ENCODE results near the gene RALGDS. TPM values are rescaled to one million over a fixed set of nuclear protein-coding genes. Genes with fewer than 3 reads are reported as not detected.

Gene RALGDS
- total and polyA plus RNA-seq, 3 donors from 2014 or later, result 23.0 to 42.4 (median 32.5) TPM

DNA sequence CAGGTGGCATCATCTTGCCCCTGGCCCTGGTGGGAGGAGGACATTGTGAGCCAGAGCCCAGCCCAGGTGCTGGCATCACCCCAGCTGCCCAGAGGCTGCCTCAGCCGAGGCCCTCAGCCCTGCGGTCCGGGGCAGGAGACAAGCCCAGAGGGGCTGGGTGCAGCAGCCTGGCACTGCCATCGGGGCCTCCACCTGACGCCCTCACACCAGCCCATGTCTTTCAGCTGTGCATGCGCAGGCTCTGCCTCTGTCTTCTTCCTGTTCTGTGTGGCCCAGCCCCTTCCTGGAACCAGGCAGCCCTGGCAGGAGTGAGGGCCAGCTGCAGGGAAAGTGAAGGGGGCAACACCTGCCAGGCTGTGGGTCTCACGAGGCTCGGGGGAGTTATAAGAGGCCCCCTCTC lies 64.0 kb downstream of the RALGDS start:
- DNase-seq, result no peak
- Histone ChIP-seq H3K4me3 (no peak overlapping the region), H3K27me3 (no peaks in the 10 kb centered on the region), H3K36me3 (ENCODE audit: low read depth, missing control alignments) (no peaks in the 10 kb centered on the region), H3K9me3 (no peaks in the 10 kb centered on the region), H3K4me1 (peaks cover 7% of the 10 kb centered on the region), H3K27ac (no peak overlapping the region)
- intact Hi-C loops (cut with DNase I; ENCODE audit: low total_unique reads), result no loop called here
- 76 to 88% methylated on average over 7 to 8 of the region's 8 CpGs for WGBS, 2 donors
- TF ChIP-seq POLR2A (IDR thresholded peaks at IDR 0.05), result no peak
- TF ChIP-seq, protein P1, sequence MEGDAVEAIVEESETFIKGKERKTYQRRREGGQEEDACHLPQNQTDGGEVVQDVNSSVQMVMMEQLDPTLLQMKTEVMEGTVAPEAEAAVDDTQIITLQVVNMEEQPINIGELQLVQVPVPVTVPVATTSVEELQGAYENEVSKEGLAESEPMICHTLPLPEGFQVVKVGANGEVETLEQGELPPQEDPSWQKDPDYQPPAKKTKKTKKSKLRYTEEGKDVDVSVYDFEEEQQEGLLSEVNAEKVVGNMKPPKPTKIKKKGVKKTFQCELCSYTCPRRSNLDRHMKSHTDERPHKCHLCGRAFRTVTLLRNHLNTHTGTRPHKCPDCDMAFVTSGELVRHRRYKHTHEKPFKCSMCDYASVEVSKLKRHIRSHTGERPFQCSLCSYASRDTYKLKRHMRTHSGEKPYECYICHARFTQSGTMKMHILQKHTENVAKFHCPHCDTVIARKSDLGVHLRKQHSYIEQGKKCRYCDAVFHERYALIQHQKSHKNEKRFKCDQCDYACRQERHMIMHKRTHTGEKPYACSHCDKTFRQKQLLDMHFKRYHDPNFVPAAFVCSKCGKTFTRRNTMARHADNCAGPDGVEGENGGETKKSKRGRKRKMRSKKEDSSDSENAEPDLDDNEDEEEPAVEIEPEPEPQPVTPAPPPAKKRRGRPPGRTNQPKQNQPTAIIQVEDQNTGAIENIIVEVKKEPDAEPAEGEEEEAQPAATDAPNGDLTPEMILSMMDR (IDR thresholded peaks at IDR 0.05), result no peak

DNA sequence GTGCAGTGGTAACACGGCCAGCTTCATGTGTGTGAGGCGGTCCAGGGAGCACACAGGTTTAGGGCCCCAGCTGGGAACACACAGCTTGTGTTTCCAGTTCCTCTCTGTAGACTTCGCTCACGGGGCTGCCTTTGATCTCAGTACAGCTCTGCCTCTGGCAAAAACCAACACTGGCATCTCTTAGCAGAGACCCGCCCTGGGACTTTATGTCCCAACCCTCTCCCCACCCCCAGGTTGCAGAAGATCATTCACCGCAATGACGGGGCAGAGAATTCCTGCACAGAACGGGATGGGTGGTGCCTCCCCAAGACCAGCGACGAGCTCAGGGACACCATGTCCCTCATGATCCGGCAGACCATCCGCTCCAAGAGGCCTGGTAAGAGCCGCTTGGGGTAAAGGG lies 64.5 kb downstream of the RALGDS start:
- intact Hi-C loops (cut with DNase I; ENCODE audit: low total_unique reads), result no loop called here
- H3K27ac ChIP-seq, result no peak overlapping the region
- no peaks in the 10 kb centered on the region for H3K36me3 ChIP-seq (ENCODE audit: low read depth, missing control alignments)

DNA sequence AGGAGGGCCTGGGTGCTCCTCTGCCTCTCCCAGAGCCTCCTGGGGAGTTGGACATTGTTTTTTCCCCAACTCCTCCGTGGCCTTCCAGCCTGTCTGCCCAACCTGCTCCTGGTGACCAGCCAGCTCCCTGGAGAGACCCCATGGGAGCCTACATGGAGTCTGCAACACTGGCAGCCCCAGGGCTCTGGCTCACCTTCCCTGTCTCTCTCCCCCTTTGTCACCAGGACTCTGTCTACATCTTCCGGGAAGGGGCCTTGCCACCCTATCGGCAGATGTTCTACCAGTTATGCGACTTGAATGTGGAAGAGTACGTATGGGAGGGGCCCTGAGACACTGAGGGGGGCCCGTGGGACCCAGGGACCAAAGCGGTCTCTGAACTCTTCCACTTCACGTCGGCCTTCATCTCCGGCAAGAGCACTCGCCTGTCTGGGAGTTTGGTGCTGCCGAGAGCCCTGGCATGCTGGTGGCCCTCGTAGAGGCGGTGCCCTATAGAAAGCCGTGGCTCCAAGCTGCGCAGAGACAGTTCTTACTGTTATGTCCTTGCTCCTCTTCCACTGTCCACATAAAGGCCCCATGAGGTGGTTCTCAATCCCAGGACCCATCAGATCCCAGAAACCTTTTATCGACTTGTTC lies 65.1 kb downstream of the RALGDS start:
- 96 to 97% methylated on average over 17 of the region's 17 CpGs for WGBS, 2 donors
- Histone ChIP-seq H3K27me3 (no peaks in the 10 kb centered on the region), H3K27ac (no peak overlapping the region), H3K9me3 (no peaks in the 10 kb centered on the region), H3K36me3 (ENCODE audit: low read depth, missing control alignments) (no peaks in the 10 kb centered on the region), H3K4me3 (no peak overlapping the region), H3K4me1 (no peaks in the 10 kb centered on the region)
- TF ChIP-seq, protein P1 (IDR thresholded peaks at IDR 0.05), result no peak
- no peak for TF ChIP-seq POLR2A (IDR thresholded peaks at IDR 0.05)
- no peak for DNase-seq
- intact Hi-C loops (cut with DNase I; ENCODE audit: low total_unique reads), result no loop called here

More for the DNA sequence above, 64.5 kb downstream of the RALGDS start:
- no peaks in the 10 kb centered on the region for H3K27me3 ChIP-seq
- DNase-seq, result no peak
- no peaks in the 10 kb centered on the region for H3K9me3 ChIP-seq
- TF ChIP-seq, protein P1 (IDR thresholded peaks at IDR 0.05), result no peak
- no peak for TF ChIP-seq POLR2A (IDR thresholded peaks at IDR 0.05)
- 90 to 93% methylated on average over 12 to 13 of the region's 13 CpGs for WGBS, 2 donors
- H3K4me3 ChIP-seq, result no peak overlapping the region
- peaks cover 5% of the 10 kb centered on the region for H3K4me1 ChIP-seq

DNA sequence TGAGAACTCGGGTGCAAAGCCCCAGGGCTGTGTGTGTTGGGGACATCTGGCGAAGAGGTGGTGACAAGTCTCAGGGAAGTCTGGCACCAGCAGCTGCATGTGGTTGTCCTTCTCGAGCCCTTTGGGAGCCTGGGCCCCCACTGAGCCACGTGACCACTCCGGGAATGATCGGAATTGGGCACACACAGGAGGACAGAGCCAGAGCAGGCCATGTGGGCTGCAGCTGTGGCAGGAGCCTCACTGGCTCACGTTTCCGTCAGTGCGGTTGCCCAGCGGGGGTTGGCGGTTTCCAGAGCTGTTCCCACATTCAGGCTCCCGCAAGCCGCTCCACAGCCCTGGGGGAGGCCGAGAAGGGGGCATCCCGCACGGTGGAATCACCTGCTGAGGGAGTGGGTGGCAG lies 66.1 kb downstream of the RALGDS start:
- Histone ChIP-seq H3K4me1 (no peaks in the 10 kb centered on the region), H3K27me3 (no peaks in the 10 kb centered on the region), H3K9me3 (no peaks in the 10 kb centered on the region), H3K27ac (no peak overlapping the region), H3K36me3 (ENCODE audit: low read depth, missing control alignments) (no peaks in the 10 kb centered on the region), H3K4me3 (no peak overlapping the region)
- no peak for DNase-seq
- intact Hi-C loops (cut with DNase I; ENCODE audit: low total_unique reads), result no loop called here
- TF ChIP-seq, protein P1 (IDR thresholded peaks at IDR 0.05), result no peak
- no peak for TF ChIP-seq POLR2A (IDR thresholded peaks at IDR 0.05)
- WGBS, 2 donors, result 78 to 85% methylated on average over 12 to 16 of the region's 16 CpGs
